AG08395 (cell line): ENCODE results near the gene SPDYE6.
"Not testable (repeated sequence)": the region's sequence is repeated elsewhere in the genome, so short reads cannot be mapped to it uniquely, and the experiment has no call there.

Experiments
- DNase-seq: peaks from one replicate; pipeline ENCODE4 v3.0.0; 2012; ENCODE audit warnings: mixed read lengths, low spot score

SPDYE6 gene

GRCh38 chr7:102363549-102364393 lies 7.5 kb upstream of the SPDYE6 start:
- peak; percentile 91 for DNase-seq

GRCh38 chr7:102346983-102347382 lies 9.3 kb downstream of the SPDYE6 start:
- not testable (repeated sequence) for DNase-seq

DNA sequence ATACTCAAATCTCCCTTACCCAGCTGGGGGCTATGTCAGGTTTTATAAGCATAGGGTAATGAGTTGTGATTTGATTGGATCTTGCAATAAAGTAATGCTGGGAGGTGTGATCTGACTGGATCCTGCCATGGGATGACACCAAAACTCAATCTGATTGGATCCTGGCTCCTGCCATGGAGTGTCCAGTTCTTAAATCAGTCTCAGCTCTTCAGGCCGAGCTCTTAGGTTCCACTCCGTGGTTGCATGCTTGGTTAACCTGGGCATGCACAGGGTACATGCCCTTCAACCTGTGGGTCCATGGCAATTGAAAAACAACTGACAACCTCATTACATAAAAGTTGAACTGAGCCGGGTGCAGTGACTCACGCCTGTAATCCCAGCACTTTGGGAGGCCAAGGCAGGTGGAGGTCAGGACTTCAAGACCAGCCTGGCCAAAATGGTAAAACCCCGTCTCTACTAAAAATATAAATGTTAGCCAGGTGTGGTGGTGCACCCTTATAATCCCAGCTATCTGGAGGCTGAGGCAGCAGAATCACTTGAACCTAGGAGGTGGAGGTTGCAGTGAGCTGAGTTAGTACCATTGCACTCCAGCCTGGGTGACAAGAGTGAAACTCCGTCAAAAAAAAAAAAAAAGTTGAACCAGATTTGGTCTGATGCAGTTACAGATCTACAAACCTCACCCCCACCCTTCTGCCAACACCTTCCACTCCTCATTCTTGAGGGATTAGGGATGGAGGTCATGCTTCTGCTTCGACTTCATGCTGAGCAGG lies 15.5 kb downstream of the SPDYE6 start:
- DNase-seq = not testable (repeated sequence)

DNA sequence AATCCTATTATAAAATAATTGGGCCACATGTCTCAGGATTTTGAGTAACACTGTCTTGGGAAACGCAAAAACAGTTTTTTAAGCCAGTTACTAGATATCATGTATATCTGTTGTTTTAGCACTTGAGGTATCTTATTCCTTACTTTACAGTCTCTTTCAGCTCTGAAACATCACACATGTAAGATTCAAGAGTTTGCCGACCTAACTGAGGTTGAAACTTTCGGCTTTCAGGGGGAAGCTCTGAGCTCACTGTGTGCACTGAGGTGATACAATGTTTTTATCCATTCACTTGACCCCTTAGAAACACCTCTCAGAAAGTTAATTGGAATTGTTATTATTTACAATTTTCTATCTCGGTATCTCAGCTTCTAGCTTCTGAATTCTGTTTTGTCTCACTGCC lies 18.8 kb downstream of the SPDYE6 start:
- not testable (repeated sequence) for DNase-seq

- not testable (repeated sequence) for DNase-seq
Measured at GRCh38 chr7:102337002-102337401, 19.2 kb downstream of the SPDYE6 start.

DNA sequence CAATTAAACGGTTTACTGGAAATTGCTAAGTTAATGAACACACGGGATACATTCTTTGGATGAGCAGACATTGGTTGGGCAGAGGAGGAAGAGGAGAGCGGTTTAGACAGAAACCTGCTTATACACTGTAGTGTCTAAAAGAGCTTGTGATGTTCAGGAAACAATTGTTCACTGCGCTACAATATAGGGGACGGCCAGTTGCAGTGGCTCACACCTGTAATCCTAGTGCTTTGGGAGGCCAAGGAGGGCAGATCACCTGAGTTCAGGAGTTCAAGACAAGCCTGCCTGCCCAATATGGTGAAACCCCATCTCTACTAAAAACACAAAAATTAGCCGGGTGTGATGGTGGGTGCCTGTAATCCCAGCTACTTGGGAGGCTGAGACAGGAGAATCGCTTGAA lies 20.7 kb downstream of the SPDYE6 start:
- DNase-seq = not testable (repeated sequence)

DNA sequence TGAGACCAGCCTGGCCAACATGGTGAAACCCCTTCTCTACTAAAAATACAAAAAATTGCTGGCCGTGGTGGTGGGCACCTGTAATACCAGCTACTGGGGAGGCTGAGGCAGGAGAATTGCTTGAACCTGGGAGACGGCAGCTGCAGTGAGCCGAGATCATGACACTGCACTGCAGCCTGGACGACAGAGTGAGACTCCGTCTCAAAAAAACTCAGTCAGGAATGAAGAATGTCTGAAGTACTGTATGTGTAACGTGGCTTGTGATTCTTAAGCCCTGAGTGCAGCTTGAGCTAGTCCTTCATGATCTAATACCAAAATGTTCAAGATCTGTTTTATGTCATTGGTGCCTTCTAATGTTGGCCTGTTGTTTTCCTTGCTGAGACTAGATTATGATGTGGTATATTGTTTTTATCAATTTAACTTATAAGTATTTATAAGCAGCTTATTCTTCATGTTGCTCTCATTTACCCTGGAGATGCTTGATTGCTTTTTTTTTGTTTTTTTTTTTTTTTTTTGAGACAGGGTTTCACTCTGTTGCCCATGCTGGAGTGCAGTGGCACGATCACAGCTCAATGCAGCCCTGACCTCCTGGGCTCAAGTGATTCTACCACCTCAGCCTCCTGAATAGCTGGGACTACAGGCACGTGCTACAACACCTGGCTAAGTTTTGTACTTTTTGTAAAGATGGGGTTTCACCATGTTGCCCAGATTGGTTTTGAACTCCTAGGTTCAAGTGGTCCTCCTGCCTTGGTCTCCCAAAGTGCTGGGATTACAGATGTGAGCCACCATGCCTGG lies 25.4 kb downstream of the SPDYE6 start:
- not testable (repeated sequence) for DNase-seq

GRCh38 chr7:102329366-102329765 lies 26.9 kb downstream of the SPDYE6 start:
- not testable (repeated sequence) for DNase-seq

GRCh38 chr7:102328863-102329262 lies 27.4 kb downstream of the SPDYE6 start:
- not testable (repeated sequence) for DNase-seq

GRCh38 chr7:102327183-102327582 lies 29.1 kb downstream of the SPDYE6 start:
- not testable (repeated sequence) for DNase-seq

DNA sequence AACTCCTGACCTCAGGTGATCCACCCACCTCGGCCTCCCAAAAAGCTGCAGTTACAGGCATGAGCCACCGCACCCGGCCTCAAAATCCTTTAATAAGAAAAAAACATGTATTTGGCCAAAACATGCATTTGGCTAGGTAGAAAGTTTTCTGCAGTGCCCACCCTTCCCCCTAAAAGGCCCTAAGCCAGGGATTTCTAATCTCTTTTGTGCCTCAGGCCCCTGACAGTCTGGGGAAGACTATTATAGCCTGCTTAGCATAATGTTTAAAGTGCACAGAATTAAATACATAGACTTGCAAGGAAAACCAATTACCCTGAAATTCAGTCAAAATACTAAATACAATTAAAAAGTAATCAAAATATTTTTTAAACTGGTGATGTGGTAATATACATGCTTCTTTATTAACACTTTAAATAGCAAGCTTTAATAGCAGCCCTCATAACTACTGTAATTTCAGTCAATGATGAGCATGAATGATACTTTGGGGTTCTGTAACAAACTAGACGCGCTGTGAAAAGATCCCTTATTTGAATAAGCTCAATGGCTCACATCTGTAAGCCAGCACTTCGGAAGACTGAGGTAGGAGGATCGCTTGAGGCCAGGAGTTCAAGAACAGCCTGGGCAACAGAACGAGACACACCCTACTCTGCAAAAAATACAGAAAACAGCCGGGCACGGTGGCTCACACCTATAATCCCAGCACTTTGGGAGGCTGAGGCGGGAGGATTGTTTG lies 29.9 kb downstream of the SPDYE6 start:
- no peak for DNase-seq

DNA sequence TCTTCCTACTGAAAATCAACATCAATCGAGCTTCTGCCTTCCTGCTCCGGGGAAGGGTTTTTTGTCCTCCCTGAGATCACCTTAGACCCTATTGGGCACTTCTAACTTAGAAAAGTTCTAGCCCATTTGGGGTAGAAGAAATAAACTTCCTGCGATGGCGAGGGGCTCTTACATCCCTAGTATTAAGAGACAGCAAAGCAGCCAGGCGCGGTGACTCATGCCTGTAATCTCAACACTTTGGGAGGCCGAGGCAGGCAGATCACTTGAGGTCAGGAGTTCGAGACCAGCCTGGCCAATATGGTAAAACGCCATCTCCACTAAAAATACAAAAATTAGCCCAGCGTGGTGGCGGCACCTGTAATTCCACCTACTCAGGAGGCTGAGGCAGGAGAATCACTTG lies 31.1 kb downstream of the SPDYE6 start:
- not testable (repeated sequence) for DNase-seq

DNA sequence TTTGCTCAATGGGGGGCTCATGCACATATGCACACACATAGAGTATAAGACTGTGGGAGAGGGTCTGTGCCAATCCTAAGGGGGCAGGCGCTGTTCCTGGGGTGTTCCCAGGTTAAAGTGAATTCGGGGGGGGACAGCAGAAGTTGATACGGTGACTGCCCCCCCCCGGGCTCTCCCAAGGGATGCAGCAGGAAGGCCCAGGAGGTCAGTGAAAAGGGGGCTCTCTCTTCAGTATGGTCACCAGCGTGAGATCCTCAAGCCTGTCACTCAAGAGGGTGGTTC lies 32.4 kb downstream of the SPDYE6 start:
- DNase-seq = peak; percentile 0

DNA sequence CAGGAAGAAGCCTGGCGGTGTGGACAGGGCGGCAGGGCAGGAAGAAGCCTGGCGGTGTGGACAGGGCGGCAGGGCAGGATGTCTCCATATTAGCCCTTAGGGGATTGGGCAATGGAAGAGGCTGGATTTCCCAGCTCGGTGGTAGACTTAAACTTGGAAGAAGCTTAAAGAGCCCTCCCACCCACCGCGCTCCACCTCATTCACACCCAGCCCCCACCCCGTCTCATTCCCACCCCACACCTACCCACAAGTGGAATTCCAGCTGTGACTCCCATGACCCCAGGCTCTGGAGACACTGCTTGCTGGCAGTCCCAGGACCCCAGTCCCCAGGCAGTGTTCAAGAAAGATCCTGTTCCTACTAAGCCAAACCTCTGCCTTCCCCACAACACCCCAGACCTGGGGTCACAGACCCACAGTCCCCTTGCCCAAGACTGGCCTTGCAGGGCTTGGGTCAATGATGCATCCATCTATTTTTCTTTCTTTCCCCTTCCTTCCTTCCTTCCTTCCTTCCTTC lies 34.0 kb downstream of the SPDYE6 start:
- peak; percentile 1 for DNase-seq

DNA sequence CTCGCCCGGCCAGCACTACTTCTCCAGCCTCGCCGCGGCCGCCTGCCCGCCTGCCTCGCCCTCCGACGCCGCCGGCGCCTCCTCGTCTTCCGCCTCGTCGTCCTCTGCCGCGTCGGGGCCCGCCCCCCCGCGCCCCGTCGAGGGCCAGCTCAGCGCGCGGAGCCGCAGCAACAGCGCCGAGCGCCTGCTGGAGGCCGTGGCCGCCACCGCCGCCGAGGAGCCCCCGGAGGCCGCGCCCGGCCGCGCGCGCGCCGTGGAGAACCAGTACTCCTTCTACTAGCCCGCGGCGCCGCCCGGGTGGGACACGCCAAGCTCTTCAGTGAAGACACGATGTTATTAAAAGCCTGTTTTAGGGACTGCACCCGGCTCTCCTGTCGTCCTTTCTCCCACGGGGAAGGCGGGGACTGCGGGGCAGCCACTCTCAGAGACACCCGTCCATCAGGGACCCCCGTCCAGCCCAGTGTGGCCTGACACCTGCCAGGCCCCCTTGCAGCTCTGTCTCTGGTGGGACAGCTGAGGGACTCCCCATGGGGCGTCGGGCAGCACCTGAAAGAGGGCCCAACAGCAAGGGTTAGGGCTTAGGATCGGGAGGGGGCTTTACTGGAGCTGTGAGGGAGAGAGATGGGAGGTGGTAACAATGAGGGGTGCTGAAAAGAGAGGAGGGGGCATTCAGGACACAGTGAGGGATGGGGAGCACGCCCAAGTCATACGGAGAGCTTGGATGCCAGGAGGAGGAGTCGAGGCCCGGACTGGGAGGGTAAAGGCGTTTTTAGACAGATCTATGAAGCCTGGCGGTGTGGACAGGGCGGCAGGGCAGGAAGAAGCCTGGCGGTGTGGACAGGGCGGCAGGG lies 34.7 kb downstream of the SPDYE6 start:
- DNase-seq = peak; percentile 1

- DNase-seq = peak; percentile 1
Measured at GRCh38 chr7:102320601-102321350, 35.5 kb downstream of the SPDYE6 start.

- DNase-seq = peak; percentile 1
Measured at GRCh38 chr7:102320181-102320580, 36.1 kb downstream of the SPDYE6 start.

DNA sequence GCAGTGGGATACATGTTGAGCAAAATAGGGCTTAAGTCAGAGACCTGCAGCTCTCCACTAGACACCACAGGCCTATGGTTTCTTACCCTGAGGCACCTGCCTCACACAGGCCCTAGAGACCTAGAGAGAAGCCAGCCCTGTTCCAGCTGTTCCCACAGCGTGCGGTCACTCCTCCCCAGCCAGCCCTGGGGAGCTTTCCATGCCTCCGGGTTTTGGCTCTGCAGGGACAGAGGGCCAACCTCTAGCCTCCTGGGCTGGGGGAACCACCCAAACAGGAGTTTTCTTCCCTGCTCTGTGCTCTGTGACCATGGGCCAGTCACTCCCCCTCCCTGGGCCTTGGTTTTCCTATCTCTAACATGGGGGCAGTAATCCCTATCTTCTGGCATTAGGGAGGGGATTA lies 36.6 kb downstream of the SPDYE6 start:
- DNase-seq = no peak

- DNase-seq = no peak
Measured at GRCh38 chr7:102318482-102318971, 37.7 kb downstream of the SPDYE6 start.
